ENCODE measurements around the gene ZFAND6.

- TF ChIP-seq CTCF (IDR thresholded peaks at IDR 0.05; ENCODE audit: low read depth, low read length, missing input control) (peak; percentile 90), JUND (IDR thresholded peaks at IDR 0.05) (no peak), TAF1 (conservative IDR thresholded peaks at IDR 0.05) (no peak), SP1 (IDR thresholded peaks at IDR 0.05) (peak; percentile 46), REST (IDR thresholded peaks at IDR 0.05) (no peak), RAD21 (IDR thresholded peaks at IDR 0.05) (peak; percentile 95), YY1 (IDR thresholded peaks at IDR 0.05) (peak; percentile 45)
Observed at GRCh38 chr15:80173022-80173759, 113.7 kb downstream of the ZFAND6 start.

Measured in liver (tissue), 3 donors.